A549 treated with RU486 at 1 μM for 4 hours (cell line): ENCODE data around the gene ST8SIA1. TPM values are rescaled to one million over a fixed set of nuclear protein-coding genes. Genes with fewer than 3 reads are reported as not detected.

Experiments used
- total RNA-seq: library from RNA; stranded (reverse); fragments of 200-300 nt; extraction: Qiagen RNA extraction; gene quantifications from 5 replicates; pipeline ENCODE4 v1.2.3, GENCODE V29; 2022; ENCODE audit warnings: low read depth

The ST8SIA1 gene
- total RNA-seq: 0.16 TPM in 1 of 5 replicates, not detected in the others

GRCh38 chr12:22334410-22335100, at the start of gene ST8SIA1:
Gene ST8SIA1 (minus strand): TSS chr12:22334707. CDS start chr12:22334232, 475 bp downstream.

Other genes with a start within 250 kb of the ST8SIA1 start
- gene C2CD5, start 209.8 kb upstream of the ST8SIA1 start, total RNA-seq: 8.1 to 14.3 TPM (median 13.6 TPM) in 5 replicates